Vagina (tissue), 2 donors: ENCODE results near the gene PCDHB5.

Source experiments
- POLR2A ChIP-seq, 2 donors: fragments of 450-650 bp; IDR thresholded peaks; one replicate each; pipeline ENCODE4 v1.6.1; 2017; ENCODE audit warnings: antibody characterized with exemption in 2 of 2, mild to moderate bottlenecking in 2 of 2, moderate library complexity in 2 of 2
- POLR2AphosphoS5 ChIP-seq, 2 donors: sonication (generic); formaldehyde crosslinking; IDR thresholded peaks; one replicate each; pipeline ENCODE4 v1.9.0; 2017; ENCODE audit warnings: antibody characterized with exemption in 2 of 2, mild to moderate bottlenecking in 2 of 2, low read depth in 1 of 2; ENCODE audit not compliant: insufficient read depth in 1 of 2
- TF ChIP-seq, protein P1 (sequence below), 3 experiments: fragments of 450-650 bp in 2 of 3; fragments of 200-600 bp in 1 of 3; sonication (generic) in 1 of 3; IDR thresholded peaks; one replicate each; pipeline ENCODE4 v1.5.1; 2017 to 2019; ENCODE audit warnings: antibody characterized with exemption in 3 of 3, mild to moderate bottlenecking in 2 of 3, moderate library complexity in 2 of 3

- TF ChIP-seq, protein P1, sequence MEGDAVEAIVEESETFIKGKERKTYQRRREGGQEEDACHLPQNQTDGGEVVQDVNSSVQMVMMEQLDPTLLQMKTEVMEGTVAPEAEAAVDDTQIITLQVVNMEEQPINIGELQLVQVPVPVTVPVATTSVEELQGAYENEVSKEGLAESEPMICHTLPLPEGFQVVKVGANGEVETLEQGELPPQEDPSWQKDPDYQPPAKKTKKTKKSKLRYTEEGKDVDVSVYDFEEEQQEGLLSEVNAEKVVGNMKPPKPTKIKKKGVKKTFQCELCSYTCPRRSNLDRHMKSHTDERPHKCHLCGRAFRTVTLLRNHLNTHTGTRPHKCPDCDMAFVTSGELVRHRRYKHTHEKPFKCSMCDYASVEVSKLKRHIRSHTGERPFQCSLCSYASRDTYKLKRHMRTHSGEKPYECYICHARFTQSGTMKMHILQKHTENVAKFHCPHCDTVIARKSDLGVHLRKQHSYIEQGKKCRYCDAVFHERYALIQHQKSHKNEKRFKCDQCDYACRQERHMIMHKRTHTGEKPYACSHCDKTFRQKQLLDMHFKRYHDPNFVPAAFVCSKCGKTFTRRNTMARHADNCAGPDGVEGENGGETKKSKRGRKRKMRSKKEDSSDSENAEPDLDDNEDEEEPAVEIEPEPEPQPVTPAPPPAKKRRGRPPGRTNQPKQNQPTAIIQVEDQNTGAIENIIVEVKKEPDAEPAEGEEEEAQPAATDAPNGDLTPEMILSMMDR (IDR thresholded peaks at IDR 0.05) = no peak
- TF ChIP-seq POLR2AphosphoS5 (IDR thresholded peaks at IDR 0.05; ENCODE audit: insufficient read depth in 1 of 2, low read depth in 1 of 2) = no peak
- no peak for TF ChIP-seq POLR2A (IDR thresholded peaks at IDR 0.05)
Observed at GRCh38 chr5:141127305-141127704, 7.7 kb upstream of the PCDHB5 start.
